ENCODE measurements around the gene ACTR6. TPM values are rescaled to one million over a fixed set of nuclear protein-coding genes. Genes with fewer than 3 reads are reported as not detected.

Gene ACTR6
- total RNA-seq, 2 experiments from 2014 or later, result 21.3 to 21.8 TPM

GRCh38 chr12:100248886-100249285, 48.3 kb downstream of the ACTR6 start:
- H3K9me3 ChIP-seq (ENCODE audit: control insufficient read depth in 1 of 2, insufficient read depth in 1 of 2, low read length in 2 of 2), result no peaks in the 10 kb centered on the region
- no peak overlapping the region for H3K27ac ChIP-seq (ENCODE audit: low read depth in 1 of 2, low read length in 2 of 2)
- no peak overlapping the region for H3K27ac Mint-ChIP-seq
- H3K36me3 Mint-ChIP-seq (ENCODE audit: low read depth), result no peaks in the 10 kb centered on the region
- ChIA-PET CTCF (no interaction called here), POLR2A (no interaction called here)
- H3K4me3 Mint-ChIP-seq, result no peak overlapping the region
- no peaks in the 10 kb centered on the region for H3K27me3 ChIP-seq (ENCODE audit: control insufficient read depth in 1 of 2, insufficient read depth in 2 of 2, low read length in 2 of 2)
- no peak for TF ChIP-seq CTCF (IDR thresholded peaks at IDR 0.05)
- no peak for DNase-seq
- no peaks in the 10 kb centered on the region for H3K4me1 Mint-ChIP-seq (ENCODE audit: low read depth)
- H3K36me3 ChIP-seq (ENCODE audit: insufficient read depth, low read length), result no peaks in the 10 kb centered on the region
- no peaks in the 10 kb centered on the region for H3K4me1 ChIP-seq (ENCODE audit: insufficient read depth, low read length)
- H3K27me3 Mint-ChIP-seq, result no peaks in the 10 kb centered on the region
- ATAC-seq (ENCODE audit: poor library complexity), result no peak
- H3K4me3 ChIP-seq (ENCODE audit: low read length), result no peak overlapping the region
- H3K9me3 Mint-ChIP-seq, result no peaks in the 10 kb centered on the region
- intact Hi-C loops (cut with DNase I, micrococcal nuclease), result no loop called here

- Mint-ChIP-seq H3K4me1 (ENCODE audit: low read depth) (no peaks in the 10 kb centered on the region), H3K27ac (no peak overlapping the region), H3K27me3 (no peaks in the 10 kb centered on the region), H3K36me3 (ENCODE audit: low read depth) (no peaks in the 10 kb centered on the region), H3K9me3 (no peaks in the 10 kb centered on the region), H3K4me3 (no peak overlapping the region)
- H3K4me1 ChIP-seq (ENCODE audit: insufficient read depth, low read length), result no peaks in the 10 kb centered on the region
- H3K4me3 ChIP-seq (ENCODE audit: low read length), result no peak overlapping the region
- intact Hi-C loops (cut with DNase I, micrococcal nuclease), result no loop called here
- H3K27me3 ChIP-seq (ENCODE audit: control insufficient read depth in 1 of 2, insufficient read depth in 2 of 2, low read length in 2 of 2), result no peaks in the 10 kb centered on the region
- ATAC-seq (ENCODE audit: poor library complexity), result no peak
- no peaks in the 10 kb centered on the region for H3K36me3 ChIP-seq (ENCODE audit: insufficient read depth, low read length)
- no peak for DNase-seq
- CTCF ChIA-PET, result no interaction called here
- no peak for TF ChIP-seq CTCF (IDR thresholded peaks at IDR 0.05)
- POLR2A ChIA-PET, result no interaction called here
- no peak overlapping the region for H3K27ac ChIP-seq (ENCODE audit: low read depth in 1 of 2, low read length in 2 of 2)
- H3K9me3 ChIP-seq (ENCODE audit: control insufficient read depth in 1 of 2, insufficient read depth in 1 of 2, low read length in 2 of 2), result no peaks in the 10 kb centered on the region
These were observed 49.3 kb downstream of the ACTR6 start for GRCh38 chr12:100249941-100250340.

- H3K4me1 ChIP-seq (ENCODE audit: insufficient read depth, low read length), result no peaks in the 10 kb centered on the region
- H3K9me3 Mint-ChIP-seq, result no peaks in the 10 kb centered on the region
- DNase-seq, result no peak
- no peaks in the 10 kb centered on the region for H3K36me3 Mint-ChIP-seq (ENCODE audit: low read depth)
- H3K27me3 ChIP-seq (ENCODE audit: control insufficient read depth in 1 of 2, insufficient read depth in 2 of 2, low read length in 2 of 2), result no peaks in the 10 kb centered on the region
- no peaks in the 10 kb centered on the region for H3K4me1 Mint-ChIP-seq (ENCODE audit: low read depth)
- H3K4me3 Mint-ChIP-seq, result no peak overlapping the region
- no peak overlapping the region for H3K27ac ChIP-seq (ENCODE audit: low read depth in 1 of 2, low read length in 2 of 2)
- ChIA-PET CTCF (no interaction called here), POLR2A (no interaction called here)
- no peak overlapping the region for H3K4me3 ChIP-seq (ENCODE audit: low read length)
- no peaks in the 10 kb centered on the region for H3K9me3 ChIP-seq (ENCODE audit: control insufficient read depth in 1 of 2, insufficient read depth in 1 of 2, low read length in 2 of 2)
- H3K27me3 Mint-ChIP-seq, result no peaks in the 10 kb centered on the region
- TF ChIP-seq CTCF (IDR thresholded peaks at IDR 0.05), result no peak
- intact Hi-C loops (cut with DNase I, micrococcal nuclease), result no loop called here
- no peaks in the 10 kb centered on the region for H3K36me3 ChIP-seq (ENCODE audit: insufficient read depth, low read length)
- no peak for ATAC-seq (ENCODE audit: poor library complexity)
- no peak overlapping the region for H3K27ac Mint-ChIP-seq
These were observed 51.3 kb downstream of the ACTR6 start for GRCh38 chr12:100251917-100252316.
